Measurements from ENCODE around the gene RNF113B.

RNF113B gene

GRCh38 chr13:98134901-98135300, 42.2 kb downstream of the RNF113B start:
- DNase-seq: no peak

- no peak for DNase-seq
These were observed 43.1 kb downstream of the RNF113B start for GRCh38 chr13:98133946-98134345.

- DNase-seq: no peak
These were observed 47.9 kb downstream of the RNF113B start for GRCh38 chr13:98129059-98129746.
